ENCODE measurements around the gene HOXB8.

The HOXB8 gene

GRCh38 chr17:48644910-48645557 lies 29.9 kb upstream of the HOXB8 start:
- no peak overlapping the region for H2AFZ ChIP-seq (ENCODE audit: low read depth)
- H3K4me1 ChIP-seq (ENCODE audit: low read depth, poor library complexity, severe bottlenecking), result no peaks in the 10 kb centered on the region
- H3K27ac ChIP-seq, result no peak overlapping the region
- H4K20me1 ChIP-seq (ENCODE audit: insufficient read depth), result no peaks in the 10 kb centered on the region
- no peak overlapping the region for H3K4me3 ChIP-seq (IDR thresholded peaks at IDR 0.05; ENCODE audit: insufficient read depth, low read depth, low read length)
- no peak for TF ChIP-seq CTCF (conservative IDR thresholded peaks at IDR 0.05; ENCODE audit: low read depth, low read length)
- H3K79me2 ChIP-seq (ENCODE audit: insufficient read depth, low read depth), result no peaks in the 10 kb centered on the region
- H3K4me2 ChIP-seq, result no peak overlapping the region
- H3K36me3 ChIP-seq (ENCODE audit: insufficient read depth), result no peaks in the 10 kb centered on the region
- no peak overlapping the region for H3K9ac ChIP-seq
- H3K27me3 ChIP-seq (ENCODE audit: insufficient read depth, low read depth), result no peaks in the 10 kb centered on the region

GRCh38 chr17:48644159-48644558 lies 29.1 kb upstream of the HOXB8 start:
- Histone ChIP-seq H3K36me3 (ENCODE audit: insufficient read depth) (no peaks in the 10 kb centered on the region), H3K9ac (no peak overlapping the region), H3K27me3 (ENCODE audit: insufficient read depth, low read depth) (no peaks in the 10 kb centered on the region), H3K4me2 (no peak overlapping the region), H3K27ac (no peak overlapping the region), H4K20me1 (ENCODE audit: insufficient read depth) (no peaks in the 10 kb centered on the region), H2AFZ (ENCODE audit: low read depth) (no peak overlapping the region), H3K4me3 (IDR thresholded peaks at IDR 0.05; ENCODE audit: insufficient read depth, low read depth, low read length) (no peak overlapping the region), H3K79me2 (ENCODE audit: insufficient read depth, low read depth) (no peaks in the 10 kb centered on the region), H3K4me1 (ENCODE audit: low read depth, poor library complexity, severe bottlenecking) (no peaks in the 10 kb centered on the region)
- TF ChIP-seq CTCF (conservative IDR thresholded peaks at IDR 0.05; ENCODE audit: low read depth, low read length), result no peak

- no peak overlapping the region for H3K27ac ChIP-seq
- H3K9ac ChIP-seq, result no peak overlapping the region
- TF ChIP-seq CTCF (conservative IDR thresholded peaks at IDR 0.05; ENCODE audit: low read depth, low read length), result no peak
- H3K36me3 ChIP-seq (ENCODE audit: insufficient read depth), result no peaks in the 10 kb centered on the region
- H3K4me1 ChIP-seq (ENCODE audit: low read depth, poor library complexity, severe bottlenecking), result no peaks in the 10 kb centered on the region
- H3K4me3 ChIP-seq (IDR thresholded peaks at IDR 0.05; ENCODE audit: insufficient read depth, low read depth, low read length), result no peak overlapping the region
- no peak overlapping the region for H2AFZ ChIP-seq (ENCODE audit: low read depth)
- H3K79me2 ChIP-seq (ENCODE audit: insufficient read depth, low read depth), result no peaks in the 10 kb centered on the region
- H3K27me3 ChIP-seq (ENCODE audit: insufficient read depth, low read depth), result no peaks in the 10 kb centered on the region; the same call in 1 of the 2 replicates
- H3K4me2 ChIP-seq, result no peak overlapping the region
- no peaks in the 10 kb centered on the region for H4K20me1 ChIP-seq (ENCODE audit: insufficient read depth)
Observed at GRCh38 chr17:48643697-48644012, 28.6 kb upstream of the HOXB8 start.

- Histone ChIP-seq H4K20me1 (ENCODE audit: insufficient read depth) (no peaks in the 10 kb centered on the region), H3K4me1 (ENCODE audit: low read depth, poor library complexity, severe bottlenecking) (no peaks in the 10 kb centered on the region), H3K36me3 (ENCODE audit: insufficient read depth) (no peaks in the 10 kb centered on the region), H3K27me3 (ENCODE audit: insufficient read depth, low read depth) (no peaks in the 10 kb centered on the region; the same call in 1 of the 2 replicates), H3K79me2 (ENCODE audit: insufficient read depth, low read depth) (no peaks in the 10 kb centered on the region), H3K9ac (no peak overlapping the region), H2AFZ (ENCODE audit: low read depth) (no peak overlapping the region), H3K27ac (no peak overlapping the region), H3K4me2 (no peak overlapping the region), H3K4me3 (IDR thresholded peaks at IDR 0.05; ENCODE audit: insufficient read depth, low read depth, low read length) (no peak overlapping the region)
- TF ChIP-seq CTCF (conservative IDR thresholded peaks at IDR 0.05; ENCODE audit: low read depth, low read length), result no peak
Observed at GRCh38 chr17:48642843-48643696, 28.0 kb upstream of the HOXB8 start.

Data from KMS-11 (cell line).